ENCODE results near the gene LCE4A. TPM values are rescaled to one million over a fixed set of nuclear protein-coding genes. Genes with fewer than 3 reads are reported as not detected.
"Not testable (repeated sequence)": the region's sequence is repeated elsewhere in the genome, so short reads cannot be mapped to it uniquely, and the experiment has no call there.

Gene LCE4A
- total RNA-seq, result not detected

- Mint-ChIP-seq H3K9me3 (peaks cover 0 to 7% of the 10 kb centered on the region in 2 donors), H3K36me3 (peaks cover 0 to 4% of the 10 kb centered on the region in 2 donors), H3K27ac (no peak within 1 kb of the TSS)
- DNase-seq (ENCODE audit: low spot score in 2 of 2), result no peak
- no peak for ATAC-seq
Measured at GRCh38 chr1:152707860-152708259, at the start of gene LCE4A. Gene LCE4A, plus strand, starts transcription at chr1:152708160. Its CDS starts 916 bp downstream, at chr1:152709076.

- Mint-ChIP-seq H3K36me3 (no peaks in the 10 kb centered on the region), H3K27ac (no peak overlapping the region), H3K9me3 (no peaks in the 10 kb centered on the region)
- DNase-seq (ENCODE audit: low spot score in 2 of 2), result no peak
- ATAC-seq, result no peak
Measured at GRCh38 chr1:152658649-152659048, 49.3 kb upstream of the LCE4A start.

GRCh38 chr1:152663098-152663497 lies 44.9 kb upstream of the LCE4A start, which contains the start of gene LCE2D:
Gene LCE2D, plus strand, starts transcription at chr1:152663380. Its CDS starts 726 bp downstream, at chr1:152664106.
- Mint-ChIP-seq H3K9me3 (peaks cover 0 to 5% of the 10 kb centered on the region in 2 donors), H3K36me3 (no peaks in the 10 kb centered on the region), H3K27ac (no peak within 1 kb of the TSS)
- ATAC-seq (no peak), DNase-seq (ENCODE audit: low spot score in 2 of 2) (no peak)

GRCh38 chr1:152666171-152666570 lies 41.8 kb upstream of the LCE4A start:
- not testable (repeated sequence) for ATAC-seq; H3K36me3 Mint-ChIP-seq; H3K9me3 Mint-ChIP-seq; DNase-seq (ENCODE audit: low spot score in 2 of 2); H3K27ac Mint-ChIP-seq

GRCh38 chr1:152667648-152668047 lies 40.3 kb upstream of the LCE4A start:
- Mint-ChIP-seq H3K9me3 (peaks cover 0 to 5% of the 10 kb centered on the region in 2 donors), H3K36me3 (no peaks in the 10 kb centered on the region), H3K27ac (no peak overlapping the region)
- ATAC-seq, result no peak
- DNase-seq (ENCODE audit: low spot score in 2 of 2), result no peak

- H3K36me3 Mint-ChIP-seq, result no peaks in the 10 kb centered on the region
Measured at GRCh38 chr1:152673016-152673415, 34.9 kb upstream of the LCE4A start.

GRCh38 chr1:152674983-152675382 lies 33.0 kb upstream of the LCE4A start, which contains the start of gene LCE2C:
Gene LCE2C, plus strand, starts transcription at chr1:152675279. Its CDS starts 737 bp downstream, at chr1:152676016.
- H3K27ac Mint-ChIP-seq; ATAC-seq; H3K9me3 Mint-ChIP-seq; DNase-seq (ENCODE audit: low spot score in 2 of 2); H3K36me3 Mint-ChIP-seq: not testable (repeated sequence)

More at GRCh38 chr1:152673016-152673415, 34.9 kb upstream of the LCE4A start:
- DNase-seq (ENCODE audit: low spot score in 2 of 2), result no peak
- ATAC-seq, result no peak
- Mint-ChIP-seq H3K27ac (no peak overlapping the region), H3K9me3 (no peaks in the 10 kb centered on the region)

- no peaks in the 10 kb centered on the region for H3K9me3 Mint-ChIP-seq
- no peak for DNase-seq (ENCODE audit: low spot score in 2 of 2)
- H3K36me3 Mint-ChIP-seq, result no peaks in the 10 kb centered on the region
- no peak for ATAC-seq
- no peak overlapping the region for H3K27ac Mint-ChIP-seq
Measured at GRCh38 chr1:152679459-152679858, 28.5 kb upstream of the LCE4A start.

- H3K27ac Mint-ChIP-seq, result no peak overlapping the region
- DNase-seq (ENCODE audit: low spot score in 2 of 2) (no peak), ATAC-seq (no peak)
- H3K36me3 Mint-ChIP-seq, result no peaks in the 10 kb centered on the region
- H3K9me3 Mint-ChIP-seq, result no peaks in the 10 kb centered on the region
Measured at GRCh38 chr1:152681616-152682015, 26.3 kb upstream of the LCE4A start.

- H3K27ac Mint-ChIP-seq, result no peak overlapping the region
- DNase-seq (ENCODE audit: low spot score in 2 of 2), result no peak
- ATAC-seq, result no peak
- no peaks in the 10 kb centered on the region for H3K9me3 Mint-ChIP-seq
- no peaks in the 10 kb centered on the region for H3K36me3 Mint-ChIP-seq
Measured at GRCh38 chr1:152683846-152684245, 24.1 kb upstream of the LCE4A start.

- ATAC-seq; H3K27ac Mint-ChIP-seq; H3K36me3 Mint-ChIP-seq; DNase-seq (ENCODE audit: low spot score in 2 of 2); H3K9me3 Mint-ChIP-seq: not testable (repeated sequence)
Measured at GRCh38 chr1:152685823-152686222, 22.1 kb upstream of the LCE4A start, which contains the start of gene LCE2B. Gene LCE2B, plus strand, starts transcription at chr1:152686123. Its CDS starts 721 bp downstream, at chr1:152686844.

- Mint-ChIP-seq H3K27ac (no peak within 1 kb of the TSS), H3K36me3 (no peaks in the 10 kb centered on the region), H3K9me3 (no peaks in the 10 kb centered on the region)
- DNase-seq (ENCODE audit: low spot score in 2 of 2) (no peak), ATAC-seq (no peak)
Measured at GRCh38 chr1:152697701-152698600, 10.0 kb upstream of the LCE4A start, which contains the start of gene LCE2A. Gene LCE2A, plus strand, starts transcription at chr1:152698345. Its CDS starts 557 bp downstream, at chr1:152698902.

GRCh38 chr1:152699746-152700145 lies 8.2 kb upstream of the LCE4A start:
- H3K27ac Mint-ChIP-seq, result no peak overlapping the region
- DNase-seq (ENCODE audit: low spot score in 2 of 2) (no peak), ATAC-seq (no peak)
- peaks cover 0 to 4% of the 10 kb centered on the region in 2 donors for H3K9me3 Mint-ChIP-seq
- peaks cover 0 to 4% of the 10 kb centered on the region in 2 donors for H3K36me3 Mint-ChIP-seq

GRCh38 chr1:152718238-152718637 lies 10.3 kb downstream of the LCE4A start:
- Mint-ChIP-seq H3K27ac (no peak overlapping the region), H3K36me3 (no peaks in the 10 kb centered on the region), H3K9me3 (peaks cover 6 to 8% of the 10 kb centered on the region in 2 donors)
- ATAC-seq, result no peak
- no peak for DNase-seq (ENCODE audit: low spot score in 2 of 2)

- H3K27ac Mint-ChIP-seq, result no peak overlapping the region
- ATAC-seq (no peak), DNase-seq (ENCODE audit: low spot score in 2 of 2) (no peak)
- H3K9me3 Mint-ChIP-seq, result no peaks in the 10 kb centered on the region
- H3K36me3 Mint-ChIP-seq, result no peaks in the 10 kb centered on the region
Measured at GRCh38 chr1:152725261-152725660, 17.3 kb downstream of the LCE4A start.

- H3K27ac Mint-ChIP-seq, result no peak overlapping the region
- DNase-seq (ENCODE audit: low spot score in 2 of 2), result no peak
- no peaks in the 10 kb centered on the region for H3K36me3 Mint-ChIP-seq
- no peak for ATAC-seq
- no peaks in the 10 kb centered on the region for H3K9me3 Mint-ChIP-seq
Measured at GRCh38 chr1:152728986-152729385, 21.0 kb downstream of the LCE4A start.

- no peak overlapping the region for H3K27ac Mint-ChIP-seq
- no peak for DNase-seq (ENCODE audit: low spot score in 2 of 2)
- no peaks in the 10 kb centered on the region for H3K36me3 Mint-ChIP-seq
- no peaks in the 10 kb centered on the region for H3K9me3 Mint-ChIP-seq
- no peak for ATAC-seq
Measured at GRCh38 chr1:152735648-152736047, 27.7 kb downstream of the LCE4A start.
